Spleen (tissue), 11 donors: ENCODE results near the gene ABCB9. TPM values are rescaled to one million over a fixed set of nuclear protein-coding genes. Genes with fewer than 3 reads are reported as not detected.

Experiments
- DNase-seq: peaks from one replicate; pipeline ENCODE4 v3.0.0-alpha.2; 2020
- H3K27ac ChIP-seq, 8 donors: fragments of 200-600 bp; sonication (generic) in 7 of 8; 1 replicate in 4 of 8; 2 replicates in 4 of 8; pipeline versions ENCODE4 v1.5.0 to v1.8.0; 2016 to 2021; ENCODE audit warnings: inconsistent platforms in 4 of 8, mild to moderate bottlenecking in 4 of 8, moderate library complexity in 1 of 8
- H3K27me3 ChIP-seq, 7 donors: fragments of 200-600 bp; sonication (generic) in 6 of 7; replicated peaks in 1 of 7; 1 replicate in 4 of 7; 2 replicates in 3 of 7; pipeline versions ENCODE4 v1.5.0 to v1.8.0; 2016 to 2021; ENCODE audit warnings: inconsistent platforms in 3 of 7, mild to moderate bottlenecking in 1 of 7
- H3K36me3 ChIP-seq, 6 donors: fragments of 200-600 bp; sonication (generic) in 5 of 6; 1 replicate in 4 of 6; 2 replicates in 2 of 6; pipeline versions ENCODE4 v1.5.0 to v1.8.0; 2016 to 2021; ENCODE audit warnings: inconsistent platforms in 2 of 6
- H3K4me1 ChIP-seq, 6 donors: fragments of 200-600 bp; sonication (generic) in 5 of 6; 1 replicate in 3 of 6; 2 replicates in 3 of 6; pipeline versions ENCODE4 v1.5.0 to v1.8.0; 2016 to 2021; ENCODE audit warnings: inconsistent platforms in 3 of 6
- H3K4me3 ChIP-seq, 8 donors: fragments of 200-600 bp; sonication (generic) in 7 of 8; 1 replicate in 4 of 8; 2 replicates in 4 of 8; pipeline versions ENCODE4 v1.5.0 to v1.8.0; 2016 to 2021; ENCODE audit warnings: inconsistent platforms in 4 of 8, mild to moderate bottlenecking in 4 of 8, moderate library complexity in 2 of 8
- H3K9me3 ChIP-seq, 8 donors: fragments of 200-600 bp; sonication (generic) in 7 of 8; 1 replicate in 4 of 8; 2 replicates in 4 of 8; pipeline versions ENCODE4 v1.5.0 to v1.8.0; 2016 to 2021; ENCODE audit warnings: inconsistent platforms in 4 of 8
- CTCF ChIP-seq, 11 experiments: fragments of 200-600 bp in 7 of 11; fragments of 450-650 bp in 4 of 11; sonication (generic) in 4 of 11; IDR thresholded peaks in 8 of 11; conservative IDR thresholded peaks in 3 of 11; 1 replicate in 7 of 11; 2 replicates in 4 of 11; pipeline versions ENCODE4 v1.4.0 to v1.8.0; 2016 to 2021; ENCODE audit warnings: antibody characterized with exemption in 11 of 11, inconsistent platforms in 4 of 11, mild to moderate bottlenecking in 1 of 11
- POLR2A ChIP-seq, 3 donors: fragments of 450-650 bp; IDR thresholded peaks; one replicate each; pipeline ENCODE4 v1.5.1; 2017; ENCODE audit warnings: antibody characterized with exemption in 3 of 3, mild to moderate bottlenecking in 1 of 3
- POLR2AphosphoS5 ChIP-seq, 3 donors: sonication (generic); formaldehyde crosslinking; IDR thresholded peaks; one replicate each; pipeline ENCODE4 v1.5.1; 2017; ENCODE audit warnings: antibody characterized with exemption in 3 of 3
- WGBS, 5 donors: extraction: QIAGEN DNeasy Blood & Tissue Kit in 3 of 5; methylation state at CpG; one replicate each; pipeline versions ENCODE4 v1.1.5 to v1.1.7; 2013 to 2018; 5-methylcytosine and 5-hydroxymethylcytosine counted together
- intact Hi-C: fragments of 100-400 bp; cut with DNase I; formaldehyde crosslinking; loops from one replicate; pipeline ENCODE4 v1.15.0; 2023; ENCODE audit warnings: low total_unique reads
- polyA plus RNA-seq, 3 donors: library from polyadenylated mRNA; stranded (reverse); fragments of 200-250 nt; gene quantifications; one replicate each; pipeline ENCODE4 v1.2.1, GENCODE V29; 2013
- total RNA-seq, 7 donors: library from RNA; depleted of rRNA in 3 of 7; stranded (reverse); fragments of >200 nt in 3 of 7; fragmentation: NEBNext Ultra II Directional in 4 of 7; extraction: Animal tissue kit (Norgen Biotek cat#: 25700) in 4 of 7; gene quantifications; one replicate each; pipeline versions ENCODE4 v1.1.0 to v1.2.1, GENCODE V29; 2016 to 2021
- donor health status: healthy with polysubstance abuse.
- donor health status: DM: no; HTN: no; CAD: no; lungs with moderate emphysema.
- donor health status: DM: no; HTN: no; CAD: no.
- donor health status: Bipolar disorder and iron deficiency.
- donor health status: healthy.
- donor health status: DM: no; HTN: no; CAD: no.
- donor health status: DM: yes; HTN: yes; CAD: no.

Gene ABCB9
- total and polyA plus RNA-seq, 10 donors, result 1.5 to 6.2 (median 4.5) TPM

GRCh38 chr12:122987086-122987951 lies 21.1 kb upstream of the ABCB9 start:
- TF ChIP-seq POLR2A (IDR thresholded peaks at IDR 0.05) (no peak), CTCF (IDR thresholded peaks at IDR 0.05 in 8 of 11, conservative IDR thresholded peaks at IDR 0.05 in 3 of 11) (no peak), POLR2AphosphoS5 (IDR thresholded peaks at IDR 0.05) (no peak)
- 94 to 96% (median 95%) methylated on average over 13 to 39 of the region's 39 CpGs for WGBS, 5 donors
- Histone ChIP-seq H3K36me3 (peaks cover 0 to 80% (median 32%) of the 10 kb centered on the region in 6 donors), H3K4me1 (peaks cover 25 to 48% (median 40%) of the 10 kb centered on the region in 6 donors), H3K9me3 (no peaks in the 10 kb centered on the region), H3K27me3 (no peaks in the 10 kb centered on the region), H3K4me3 (no peak overlapping the region), H3K27ac (peak overlapping the region in 3 of 8 donors; percentile 91 to 95 (median 94))
- peak; percentile 69 for DNase-seq
- intact Hi-C loops, result loop anchor here (10.0 kb wide), 1 partner anchor 157 kb away; no protein-coding TSS in a partner anchor

- peak; percentile 81 for DNase-seq
- H3K36me3 ChIP-seq, result peaks cover 0 to 82% (median 35%) of the 10 kb centered on the region in 6 donors
- intact Hi-C loops, result loop anchor here (10.0 kb wide), 1 partner anchor 158 kb away; no protein-coding TSS in a partner anchor
Observed at GRCh38 chr12:122986258-122986871, 20.1 kb upstream of the ABCB9 start.

GRCh38 chr12:122985338-122986257 lies 19.3 kb upstream of the ABCB9 start:
- Histone ChIP-seq H3K4me3 (no peak overlapping the region), H3K36me3 (peaks cover 0 to 76% (median 35%) of the 10 kb centered on the region in 6 donors), H3K27ac (peak overlapping the region; percentile 38 to 95 (median 88)), H3K9me3 (no peaks in the 10 kb centered on the region), H3K27me3 (no peaks in the 10 kb centered on the region), H3K4me1 (peaks cover 37 to 62% (median 52%) of the 10 kb centered on the region in 6 donors)
- 79 to 92% (median 85%) methylated on average over 18 to 45 of the region's 45 CpGs for WGBS, 5 donors
- DNase-seq, result peak; percentile 63
- no peak for TF ChIP-seq POLR2A (IDR thresholded peaks at IDR 0.05)
- no peak for TF ChIP-seq POLR2AphosphoS5 (IDR thresholded peaks at IDR 0.05)
- TF ChIP-seq CTCF (IDR thresholded peaks at IDR 0.05 in 8 of 11, conservative IDR thresholded peaks at IDR 0.05 in 3 of 11), result no peak
- intact Hi-C loops, result loop anchor here (10.0 kb wide), 1 partner anchor 159 kb away; no protein-coding TSS in a partner anchor

More at GRCh38 chr12:122986258-122986871, 20.1 kb upstream of the ABCB9 start:
- H3K4me1 ChIP-seq, result peaks cover 34 to 57% (median 49%) of the 10 kb centered on the region in 6 donors
- H3K27me3 ChIP-seq, result no peaks in the 10 kb centered on the region
- H3K27ac ChIP-seq, result peak overlapping the region in 5 of 8 donors; percentile 84 to 95 (median 94)
- H3K4me3 ChIP-seq, result no peak overlapping the region
- H3K9me3 ChIP-seq, result no peaks in the 10 kb centered on the region
- TF ChIP-seq POLR2AphosphoS5 (IDR thresholded peaks at IDR 0.05) (peak in 2 of 3 donors; percentile 26 to 52), POLR2A (IDR thresholded peaks at IDR 0.05) (no peak), CTCF (IDR thresholded peaks at IDR 0.05 in 8 of 11, conservative IDR thresholded peaks at IDR 0.05 in 3 of 11) (no peak)
- WGBS, 5 donors, result 82 to 93% (median 86%) methylated on average over 13 to 40 of the region's 40 CpGs
